Measurements from ENCODE around the gene RPAP3. TPM values are rescaled to one million over a fixed set of nuclear protein-coding genes. Genes with fewer than 3 reads are reported as not detected.

RPAP3 gene
- total RNA-seq, result 7.6 and 9.9 TPM in 2 replicates

GRCh38 chr12:47705566-47706425, at the start of gene RPAP3:
Gene RPAP3, minus strand, starts transcription at chr12:47706030. Its CDS starts 3,190 bp downstream, at chr12:47702840.
- no peaks in the 10 kb centered on the region for H3K27me3 ChIP-seq (ENCODE audit: control insufficient read depth, insufficient read depth, low read length)
- TF ChIP-seq CTCF (IDR thresholded peaks at IDR 0.05; ENCODE audit: insufficient read depth, low read length, severe bottlenecking), result peak; percentile 77
- peak within 1 kb of the TSS; percentile 70 for H3K4me3 ChIP-seq (ENCODE audit: low read depth, low read length)
- DNase-seq (ENCODE audit: low read depth), result peak; percentile 85
- no peak for FAIRE-seq
- no peaks in the 10 kb centered on the region for H3K36me3 ChIP-seq (ENCODE audit: control insufficient read depth, insufficient read depth, low read length)

GRCh38 chr12:47754881-47755280, 49.1 kb upstream of the RPAP3 start:
- no peaks in the 10 kb centered on the region for H3K36me3 ChIP-seq (ENCODE audit: control insufficient read depth, insufficient read depth, low read length)
- no peak overlapping the region for H3K4me3 ChIP-seq (ENCODE audit: low read depth, low read length)
- H3K27me3 ChIP-seq (ENCODE audit: control insufficient read depth, insufficient read depth, low read length), result no peaks in the 10 kb centered on the region
- FAIRE-seq (no peak), DNase-seq (ENCODE audit: low read depth) (no peak)
- TF ChIP-seq CTCF (IDR thresholded peaks at IDR 0.05; ENCODE audit: insufficient read depth, low read length, severe bottlenecking), result no peak

- FAIRE-seq, result no peak
- no peak for TF ChIP-seq CTCF (IDR thresholded peaks at IDR 0.05; ENCODE audit: insufficient read depth, low read length, severe bottlenecking)
- H3K27me3 ChIP-seq (ENCODE audit: control insufficient read depth, insufficient read depth, low read length), result no peaks in the 10 kb centered on the region
- H3K36me3 ChIP-seq (ENCODE audit: control insufficient read depth, insufficient read depth, low read length), result no peaks in the 10 kb centered on the region
- H3K4me3 ChIP-seq (ENCODE audit: low read depth, low read length), result no peak overlapping the region
- DNase-seq (ENCODE audit: low read depth), result peak; percentile 55
Observed at GRCh38 chr12:47754126-47754525, 48.3 kb upstream of the RPAP3 start.

GRCh38 chr12:47753021-47754001, 47.5 kb upstream of the RPAP3 start:
- DNase-seq (ENCODE audit: low read depth) (peak; percentile 64), FAIRE-seq (peak; percentile 32)
- Histone ChIP-seq H3K27me3 (ENCODE audit: control insufficient read depth, insufficient read depth, low read length) (no peaks in the 10 kb centered on the region), H3K4me3 (ENCODE audit: low read depth, low read length) (no peak overlapping the region), H3K36me3 (ENCODE audit: control insufficient read depth, insufficient read depth, low read length) (no peaks in the 10 kb centered on the region)
- TF ChIP-seq CTCF (IDR thresholded peaks at IDR 0.05; ENCODE audit: insufficient read depth, low read length, severe bottlenecking), result no peak

GRCh38 chr12:47752552-47752951, 46.7 kb upstream of the RPAP3 start:
- FAIRE-seq (peak; percentile 95), DNase-seq (ENCODE audit: low read depth) (peak; percentile 94)
- no peak for TF ChIP-seq CTCF (IDR thresholded peaks at IDR 0.05; ENCODE audit: insufficient read depth, low read length, severe bottlenecking)
- Histone ChIP-seq H3K27me3 (ENCODE audit: control insufficient read depth, insufficient read depth, low read length) (no peaks in the 10 kb centered on the region), H3K4me3 (ENCODE audit: low read depth, low read length) (no peak overlapping the region), H3K36me3 (ENCODE audit: control insufficient read depth, insufficient read depth, low read length) (no peaks in the 10 kb centered on the region)
